DLD1 (cell line): ENCODE data around the gene DPP4.

Experiments used
- in situ Hi-C: cut with HindIII; loops from 2 replicates; pipeline ENCODE4 v1.10.0; 2017; ENCODE audit warnings: low sequenced_read_pairs

The DPP4 gene

GRCh38 chr2:162073888-162074631, at the start of gene DPP4:
DPP4 (minus strand) TSS chr2:162074215; CDS start chr2:162073981, 234 bp downstream.
- in situ Hi-C loops = no loop called here

GRCh38 chr2:162118166-162119031, 44.4 kb upstream of the DPP4 start:
- in situ Hi-C loops = no loop called here

GRCh38 chr2:162116352-162116751, 42.3 kb upstream of the DPP4 start:
- in situ Hi-C loops = no loop called here

- in situ Hi-C loops = no loop called here
Observed at GRCh38 chr2:162115076-162115475, 41.1 kb upstream of the DPP4 start.

GRCh38 chr2:162114271-162114670, 40.3 kb upstream of the DPP4 start:
- in situ Hi-C loops = no loop called here

GRCh38 chr2:162113776-162114168, 39.8 kb upstream of the DPP4 start:
- in situ Hi-C loops = no loop called here

GRCh38 chr2:162113088-162113775, 39.2 kb upstream of the DPP4 start:
- in situ Hi-C loops = no loop called here

GRCh38 chr2:162111958-162112850, 38.2 kb upstream of the DPP4 start:
- in situ Hi-C loops = no loop called here

GRCh38 chr2:162107361-162107901, 33.4 kb upstream of the DPP4 start:
- in situ Hi-C loops = no loop called here

- in situ Hi-C loops = no loop called here
Observed at GRCh38 chr2:162106746-162107145, 32.7 kb upstream of the DPP4 start.

- in situ Hi-C loops = no loop called here
Observed at GRCh38 chr2:162106146-162106551, 32.1 kb upstream of the DPP4 start.

- in situ Hi-C loops = no loop called here
Observed at GRCh38 chr2:162103443-162104009, 29.5 kb upstream of the DPP4 start.

- in situ Hi-C loops = no loop called here
Observed at GRCh38 chr2:162100579-162100978, 26.6 kb upstream of the DPP4 start.

GRCh38 chr2:162099836-162100235, 25.8 kb upstream of the DPP4 start:
- in situ Hi-C loops = no loop called here

- in situ Hi-C loops = no loop called here
Observed at GRCh38 chr2:162092658-162093556, 18.9 kb upstream of the DPP4 start.

GRCh38 chr2:162092008-162092390, 18.0 kb upstream of the DPP4 start:
- in situ Hi-C loops = no loop called here

GRCh38 chr2:162091325-162092007, 17.5 kb upstream of the DPP4 start:
- in situ Hi-C loops = no loop called here

GRCh38 chr2:162090109-162090508, 16.1 kb upstream of the DPP4 start:
- in situ Hi-C loops = no loop called here
